Measurements from ENCODE around the gene CARD10. TPM values are rescaled to one million over a fixed set of nuclear protein-coding genes. Genes with fewer than 3 reads are reported as not detected.

Gene CARD10
- total RNA-seq, 5 donors from 2014 or later (not counting 1 experiment from before 2014, with no cell fraction given): 0.44 to 0.79 (median 0.52) TPM; not detected in 1

DNA sequence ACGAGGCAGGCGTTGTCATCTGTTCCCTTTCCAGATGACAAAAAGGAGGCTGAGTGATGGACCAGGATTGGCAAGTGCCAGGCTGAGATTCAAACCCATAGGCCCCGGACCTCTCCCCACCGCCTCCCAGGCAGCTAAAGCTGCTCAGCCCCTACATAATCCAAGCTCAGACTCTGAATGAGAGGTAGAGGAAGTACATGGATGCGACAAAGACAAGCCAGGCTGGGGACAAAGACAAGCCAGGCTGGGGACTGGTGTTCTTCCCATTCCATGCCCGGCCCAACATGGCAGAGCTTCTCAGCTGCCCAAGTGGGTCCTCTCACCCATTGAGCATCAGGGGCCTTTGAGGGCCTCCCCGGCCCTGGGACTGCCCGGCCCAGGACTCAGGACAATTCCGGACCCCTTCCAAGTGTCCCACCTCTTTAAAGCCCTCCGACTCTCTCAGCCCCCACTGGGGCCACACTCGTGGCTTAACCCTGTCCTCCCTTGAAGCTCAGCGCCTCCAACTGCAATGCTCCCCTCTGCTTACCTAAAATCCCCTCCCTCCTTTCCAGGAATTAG lies 37.8 kb downstream of the CARD10 start:
- Mint-ChIP-seq H3K27me3 (no peaks in the 10 kb centered on the region), H3K9me3 (no peaks in the 10 kb centered on the region), H3K27ac (peak overlapping the region; percentile 93 to 98), H3K4me3 (peak overlapping the region in 1 of 3 donors; percentile 86), H3K4me1 (peaks cover 37 to 48% (median 37%) of the 10 kb centered on the region in 3 donors), H3K36me3 (peaks cover 34% of the 10 kb centered on the region)
- Histone ChIP-seq H3K27me3 (replicated peaks in 1 of 2; ENCODE audit: control insufficient read depth in 2 of 2, extremely low read depth in 1 of 2, insufficient read depth in 2 of 2, low read length in 1 of 2) (no peaks in the 10 kb centered on the region), H3K4me3 (ENCODE audit: control insufficient read depth in 1 of 2, extremely low read depth in 1 of 2, low read length in 1 of 2) (no peak overlapping the region), H3K36me3 (ENCODE audit: control insufficient read depth in 2 of 2, extremely low read depth in 1 of 2, insufficient read depth in 1 of 2, low read length in 1 of 2) (peaks cover 17 to 63% of the 10 kb centered on the region in 2 donors), H3K27ac (ENCODE audit: low read length) (no peak overlapping the region), H3K9me3 (no peaks in the 10 kb centered on the region), H3K4me1 (ENCODE audit: control insufficient read depth in 1 of 2, extremely low read depth in 1 of 2, insufficient read depth in 2 of 2, low read length in 2 of 2) (peaks cover 6 to 59% of the 10 kb centered on the region in 2 experiments)
- WGBS (ENCODE audit: insufficient coverage): 90% methylated on average over 6 of the region's 12 CpGs
- ChIA-PET CTCF (no interaction called here), POLR2A (no interaction called here)
- ATAC-seq (replicated peaks in 1 of 4) (no peak), DNase-seq (no peak)

DNA sequence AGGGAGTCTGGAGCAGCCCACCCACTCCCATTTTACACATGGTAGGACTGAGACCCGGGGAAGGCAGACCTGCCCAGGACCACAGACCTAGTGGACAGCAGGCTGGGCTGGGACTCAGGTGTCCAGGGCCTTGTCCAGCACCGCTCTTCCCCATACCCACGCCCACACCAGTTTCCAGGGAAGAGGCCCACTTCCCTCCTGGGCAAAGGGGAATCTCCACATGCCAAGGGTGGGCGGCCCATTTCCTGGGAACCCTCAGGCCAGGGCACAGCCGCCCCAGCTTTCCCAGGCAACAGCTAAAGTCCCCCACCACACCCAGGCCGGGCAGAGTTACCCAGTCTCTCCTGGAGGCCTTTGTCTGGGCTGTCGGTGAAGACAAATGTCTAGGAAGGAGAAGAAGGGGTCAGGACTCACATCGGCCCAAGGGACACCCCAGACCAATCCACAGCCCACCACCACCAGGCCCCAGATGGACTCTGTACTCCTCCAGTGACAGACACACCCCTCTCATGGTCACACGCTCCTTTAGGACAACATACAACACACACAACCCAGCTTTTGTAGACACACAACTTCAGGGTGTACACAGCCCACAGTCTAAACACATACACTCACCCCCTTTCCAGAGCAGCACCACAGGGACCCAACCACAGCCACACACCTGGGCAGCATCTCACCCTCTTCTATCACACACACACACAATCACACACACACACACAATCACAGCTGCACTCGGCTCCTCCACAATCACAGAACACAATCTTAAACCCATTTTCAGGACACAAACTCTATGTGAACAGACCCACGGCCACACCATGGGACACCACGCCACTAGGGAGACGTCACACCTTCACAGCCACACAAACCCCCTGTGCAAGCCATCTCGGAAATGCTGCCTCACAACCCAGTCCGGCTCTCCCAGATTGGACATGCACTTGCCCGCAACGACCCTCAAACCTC lies 38.5 kb downstream of the CARD10 start:
- Mint-ChIP-seq H3K36me3 (peaks cover 39% of the 10 kb centered on the region), H3K4me3 (peak overlapping the region in 1 of 3 donors; percentile 6), H3K27ac (peak overlapping the region; percentile 37 to 98), H3K27me3 (no peaks in the 10 kb centered on the region), H3K9me3 (no peaks in the 10 kb centered on the region), H3K4me1 (peaks cover 35 to 46% (median 37%) of the 10 kb centered on the region in 3 donors)
- ATAC-seq (replicated peaks in 1 of 4) (no peak), DNase-seq (no peak)
- H3K9me3 ChIP-seq: no peaks in the 10 kb centered on the region
- H3K4me1 ChIP-seq (ENCODE audit: control insufficient read depth in 1 of 2, extremely low read depth in 1 of 2, insufficient read depth in 2 of 2, low read length in 2 of 2): peaks cover 5 to 54% of the 10 kb centered on the region in 2 experiments
- no peak overlapping the region for H3K4me3 ChIP-seq (ENCODE audit: control insufficient read depth in 1 of 2, extremely low read depth in 1 of 2, low read length in 1 of 2)
- no peak overlapping the region for H3K27ac ChIP-seq (ENCODE audit: low read length)
- POLR2A ChIA-PET: no interaction called here
- no peaks in the 10 kb centered on the region for H3K27me3 ChIP-seq (replicated peaks in 1 of 2; ENCODE audit: control insufficient read depth in 2 of 2, extremely low read depth in 1 of 2, insufficient read depth in 2 of 2, low read length in 1 of 2)
- peaks cover 17 to 71% of the 10 kb centered on the region in 2 donors for H3K36me3 ChIP-seq (ENCODE audit: control insufficient read depth in 2 of 2, extremely low read depth in 1 of 2, insufficient read depth in 1 of 2, low read length in 1 of 2)
- CTCF ChIA-PET: no interaction called here
- WGBS (ENCODE audit: insufficient coverage): 90% methylated on average over 7 of the region's 17 CpGs

DNA sequence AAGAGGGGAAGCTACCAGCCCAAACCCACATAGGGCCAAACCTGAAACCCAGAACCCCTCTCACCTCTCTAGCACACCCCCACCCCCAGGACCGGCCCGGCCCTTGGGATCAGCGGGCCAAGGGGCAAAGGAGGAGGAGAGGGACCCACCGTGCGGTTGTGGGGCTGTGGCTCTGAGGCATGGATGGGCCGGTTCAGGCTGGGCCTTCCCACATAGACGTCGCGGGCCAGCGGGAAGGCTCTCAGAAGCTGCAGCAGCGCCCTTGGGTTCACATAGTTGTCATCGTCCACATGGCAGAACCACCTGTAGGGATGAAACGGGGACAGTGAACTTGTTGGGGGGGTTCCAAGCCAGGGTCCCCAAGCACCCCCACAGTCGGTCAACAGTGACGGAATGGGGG lies 40.0 kb downstream of the CARD10 start:
- Mint-ChIP-seq H3K9me3 (no peaks in the 10 kb centered on the region), H3K27ac (no peak overlapping the region), H3K36me3 (peaks cover 45% of the 10 kb centered on the region), H3K27me3 (no peaks in the 10 kb centered on the region), H3K4me3 (no peak overlapping the region), H3K4me1 (peaks cover 33 to 40% (median 35%) of the 10 kb centered on the region in 3 donors)
- Histone ChIP-seq H3K9me3 (no peaks in the 10 kb centered on the region), H3K27me3 (replicated peaks in 1 of 2; ENCODE audit: control insufficient read depth in 2 of 2, extremely low read depth in 1 of 2, insufficient read depth in 2 of 2, low read length in 1 of 2) (no peaks in the 10 kb centered on the region), H3K4me3 (ENCODE audit: control insufficient read depth in 1 of 2, extremely low read depth in 1 of 2, low read length in 1 of 2) (no peak overlapping the region), H3K36me3 (ENCODE audit: control insufficient read depth in 2 of 2, extremely low read depth in 1 of 2, insufficient read depth in 1 of 2, low read length in 1 of 2) (peaks cover 27 to 83% of the 10 kb centered on the region in 2 donors), H3K4me1 (ENCODE audit: control insufficient read depth in 1 of 2, extremely low read depth in 1 of 2, insufficient read depth in 2 of 2, low read length in 2 of 2) (peaks cover 5 to 40% of the 10 kb centered on the region in 2 experiments), H3K27ac (ENCODE audit: low read length) (no peak overlapping the region)
- POLR2A ChIA-PET: no interaction called here
- no peak for ATAC-seq (replicated peaks in 1 of 4)
- CTCF ChIA-PET: no interaction called here
- DNase-seq: no peak
- WGBS (ENCODE audit: insufficient coverage): 94% methylated on average over 13 of the region's 15 CpGs

DNA sequence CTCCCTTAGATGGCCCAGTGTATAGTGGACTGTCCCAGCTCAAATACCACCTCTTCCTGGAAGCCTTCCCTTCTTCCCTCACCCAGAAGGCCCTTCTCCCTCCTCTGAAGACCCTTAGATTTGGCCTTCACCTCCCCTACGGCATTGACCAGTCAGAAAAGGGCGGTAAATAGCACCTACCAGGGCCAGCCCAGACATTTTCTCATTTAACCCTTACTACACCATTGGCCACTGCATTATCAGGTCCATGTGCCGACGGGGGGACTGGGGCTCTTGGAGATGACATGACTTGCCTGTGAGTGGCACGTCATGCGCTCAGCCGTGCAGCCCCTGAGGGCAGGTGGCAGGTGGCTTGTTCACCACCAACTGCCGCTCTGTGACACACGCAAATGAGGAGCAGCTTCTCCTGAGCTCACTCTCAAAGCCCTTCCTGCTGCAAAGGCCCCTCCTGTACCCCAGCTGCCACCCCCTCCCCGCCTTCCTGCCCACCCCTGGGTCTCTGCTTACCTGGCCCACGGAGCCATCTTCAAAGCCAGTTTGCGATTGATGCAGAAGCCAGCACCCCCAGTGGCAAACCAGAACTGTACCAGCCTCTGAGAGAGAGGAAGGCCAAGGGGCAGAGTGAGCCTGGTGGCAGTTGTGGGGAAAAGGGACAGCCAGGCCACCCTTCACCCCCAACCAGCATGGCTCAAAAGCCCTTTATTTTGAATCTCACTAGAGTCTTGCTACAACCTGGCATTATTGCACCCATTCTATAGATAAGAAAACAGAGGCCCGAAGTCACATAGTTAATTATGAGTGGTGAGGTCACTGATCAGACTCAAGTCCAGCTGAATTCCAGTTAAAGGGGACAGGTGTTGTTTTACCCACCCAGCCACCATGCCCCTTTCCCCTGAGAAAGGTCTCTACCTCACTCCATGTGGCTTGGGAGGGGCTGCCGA lies 42.6 kb downstream of the CARD10 start:
- ATAC-seq (replicated peaks in 1 of 4) (no peak), DNase-seq (no peak)
- ChIA-PET CTCF (no interaction called here), POLR2A (no interaction called here)
- no peaks in the 10 kb centered on the region for H3K9me3 ChIP-seq
- H3K4me3 ChIP-seq (ENCODE audit: control insufficient read depth in 1 of 2, extremely low read depth in 1 of 2, low read length in 1 of 2): no peak overlapping the region
- Mint-ChIP-seq H3K9me3 (no peaks in the 10 kb centered on the region), H3K4me3 (no peak overlapping the region), H3K36me3 (peaks cover 36% of the 10 kb centered on the region), H3K27me3 (no peaks in the 10 kb centered on the region), H3K4me1 (peaks cover 11 to 24% (median 13%) of the 10 kb centered on the region in 3 donors), H3K27ac (peak overlapping the region in 1 of 2 donors; percentile 58)
- peaks cover 38 to 96% of the 10 kb centered on the region in 2 donors for H3K36me3 ChIP-seq (ENCODE audit: control insufficient read depth in 2 of 2, extremely low read depth in 1 of 2, insufficient read depth in 1 of 2, low read length in 1 of 2)
- no peaks in the 10 kb centered on the region for H3K27me3 ChIP-seq (replicated peaks in 1 of 2; ENCODE audit: control insufficient read depth in 2 of 2, extremely low read depth in 1 of 2, insufficient read depth in 2 of 2, low read length in 1 of 2)
- H3K4me1 ChIP-seq (ENCODE audit: control insufficient read depth in 1 of 2, extremely low read depth in 1 of 2, insufficient read depth in 2 of 2, low read length in 2 of 2): peaks cover 0 to 18% of the 10 kb centered on the region in 2 experiments
- H3K27ac ChIP-seq (ENCODE audit: low read length): no peak overlapping the region
- WGBS (ENCODE audit: insufficient coverage): 80% methylated on average over 8 of the region's 14 CpGs

DNA sequence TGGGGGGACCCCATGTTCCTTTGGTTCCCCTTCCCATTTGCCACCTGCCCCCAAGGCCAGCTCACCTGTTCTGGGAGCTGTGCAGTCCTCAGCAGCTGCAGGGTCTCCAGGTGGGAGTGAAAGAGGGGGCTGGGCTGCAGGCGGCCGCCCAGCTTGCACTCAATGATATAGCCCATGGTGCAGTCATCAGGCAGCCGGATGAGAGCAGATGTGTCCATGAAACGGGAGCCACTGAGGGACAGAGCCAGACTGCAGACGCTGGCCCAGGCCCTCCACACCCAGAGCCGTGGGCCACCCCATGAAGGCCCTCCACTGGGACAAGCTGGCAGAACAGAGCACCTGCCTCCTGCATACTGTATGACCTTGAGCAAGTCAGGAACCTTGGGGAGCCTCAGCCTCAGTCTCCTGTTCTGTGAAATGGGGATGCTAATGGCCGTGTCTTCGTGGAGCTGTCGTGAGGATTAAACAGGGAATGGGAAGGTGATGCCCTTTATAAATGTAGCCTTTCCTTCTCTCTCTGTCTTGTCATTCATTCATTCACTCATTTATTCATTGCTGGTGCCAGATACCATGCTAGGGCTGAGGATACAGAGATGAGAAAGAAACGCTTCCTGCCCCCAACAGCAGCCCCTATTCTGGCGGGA lies 44.6 kb downstream of the CARD10 start:
- peaks cover 42 to 92% of the 10 kb centered on the region in 2 donors for H3K36me3 ChIP-seq (ENCODE audit: control insufficient read depth in 2 of 2, extremely low read depth in 1 of 2, insufficient read depth in 1 of 2, low read length in 1 of 2)
- ChIA-PET CTCF (interaction anchor here in 1 of 2 donors (0.6 kb wide), 1 partner anchor 25 kb away, joined by 3 read pairs; no protein-coding TSS in a partner anchor), POLR2A (no interaction called here)
- no peak overlapping the region for H3K27ac ChIP-seq (ENCODE audit: low read length)
- H3K4me3 ChIP-seq (ENCODE audit: control insufficient read depth in 1 of 2, extremely low read depth in 1 of 2, low read length in 1 of 2): no peak overlapping the region
- 93% methylated on average over 8 of the region's 11 CpGs for WGBS (ENCODE audit: insufficient coverage)
- no peak for ATAC-seq (replicated peaks in 1 of 4)
- Mint-ChIP-seq H3K4me1 (peaks cover 4 to 16% (median 9%) of the 10 kb centered on the region in 3 donors), H3K9me3 (no peaks in the 10 kb centered on the region), H3K36me3 (peaks cover 41% of the 10 kb centered on the region), H3K27me3 (no peaks in the 10 kb centered on the region), H3K4me3 (no peak overlapping the region), H3K27ac (peak overlapping the region; percentile 41)
- DNase-seq: no peak
- no peaks in the 10 kb centered on the region for H3K9me3 ChIP-seq
- no peaks in the 10 kb centered on the region for H3K27me3 ChIP-seq (replicated peaks in 1 of 2; ENCODE audit: control insufficient read depth in 2 of 2, extremely low read depth in 1 of 2, insufficient read depth in 2 of 2, low read length in 1 of 2)
- peaks cover 0 to 4% of the 10 kb centered on the region in 2 experiments for H3K4me1 ChIP-seq (ENCODE audit: control insufficient read depth in 1 of 2, extremely low read depth in 1 of 2, insufficient read depth in 2 of 2, low read length in 2 of 2)

Data from T-cell (primary cell).